GM12878 (cell line): Measurements from ENCODE around the gene AUNIP. TPM values are rescaled to one million over a fixed set of nuclear protein-coding genes. Genes with fewer than 3 reads are reported as not detected.
A peak's percentile ranks its signal among the peaks of the same experiment; 100 is the strongest.

ENCODE experiments used
- ATAC-seq: fragments of 200-7000 bp; cut with Tn5 transposase; 3 replicates; pipeline ENCODE4 v1.9.1; 2020; ENCODE audit warnings: mild to moderate bottlenecking, moderate library complexity
- BruUV-seq: library from RNA; stranded (reverse); fragments of 400-500 nt; replicated peaks from 2 replicates; lab custom pipeline; 2021; lab: Mats Ljungman, UMichigan
- CTCF ChIA-PET: fragments of 300-600 bp; sonication (Branson Sonifier 250); formaldehyde crosslinking; extraction: SDS; loops from one replicate; lab custom pipeline; 2021; ENCODE audit warnings: inconsistent platforms; lab: Yijun Ruan, JAX
- POLR2A ChIA-PET: fragments of 350-600 bp; formaldehyde crosslinking; extraction: SDS; loops from one replicate; lab custom pipeline; 2021; ENCODE audit warnings: inconsistent platforms; lab: Charles Lee
- RAD21 ChIA-PET: fragments of 300-600 bp; sonication (Branson Sonifier 250); formaldehyde crosslinking; loops from one replicate; lab custom pipeline; 2023; ENCODE audit warnings: antibody characterized with exemption; ENCODE audit not compliant: unreplicated experiment; lab: Charles Lee
- SMC1A ChIA-PET: fragments of 300-600 bp; sonication (Branson Sonifier 250); formaldehyde crosslinking; loops from one replicate; lab custom pipeline; 2023; ENCODE audit not compliant: unreplicated experiment, uncharacterized antibody; lab: Charles Lee
- DNase-seq: peaks from one replicate; pipeline ENCODE4 v3.0.0-alpha.2; 2011; ENCODE audit warnings: low read depth, low spot score
- FAIRE-seq: peaks from 3 replicates; lab custom pipeline; 2011; peaks lifted over from hg19 to GRCh38; lab: Jason Lieb, UNC
- H2AFZ ChIP-seq: 2 replicates; pipeline ENCODE4 v1.6.0; 2011; ENCODE audit warnings: low read depth, low read length, control low read depth; ENCODE audit not compliant: control insufficient read depth
- H3K27ac ChIP-seq: 2 replicates; pipeline ENCODE4 v1.5.1; 2011; ENCODE audit warnings: control low read depth; ENCODE audit not compliant: control insufficient read depth, insufficient read depth
- H3K27me3 ChIP-seq, 2 experiments: replicated peaks in 1 of 2; 2 replicates each; pipeline versions ENCODE4 v1.6.0 to v1.6.1; 2011; ENCODE audit warnings: low read length in 1 of 2; ENCODE audit not compliant: control insufficient read depth in 2 of 2, insufficient read depth in 2 of 2
- H3K36me3 ChIP-seq, 2 experiments: 2 replicates each; pipeline ENCODE4 v1.5.1; 2011; ENCODE audit warnings: low read length in 1 of 2; ENCODE audit not compliant: control insufficient read depth in 2 of 2, insufficient read depth in 2 of 2
- H3K4me1 ChIP-seq: 2 replicates; pipeline ENCODE4 v1.6.1; 2011; ENCODE audit warnings: mild to moderate bottlenecking, low read length, moderate library complexity, mixed read lengths; ENCODE audit not compliant: control insufficient read depth, insufficient read depth
- H3K4me2 ChIP-seq: 2 replicates; pipeline ENCODE4 v1.6.0; 2011; ENCODE audit warnings: control low read depth; ENCODE audit not compliant: control insufficient read depth, insufficient read depth
- H3K4me3 ChIP-seq: fragments of 200-600 bp; sonication (generic); 2 replicates; pipeline ENCODE4 v1.5.1; 2016
- H3K79me2 ChIP-seq: 2 replicates; pipeline ENCODE4 v1.6.0; 2011; ENCODE audit warnings: low read length; ENCODE audit not compliant: control insufficient read depth, insufficient read depth
- H3K9ac ChIP-seq: 2 replicates; pipeline ENCODE4 v1.8.0; 2011; ENCODE audit warnings: low read length, control low read depth, mixed read lengths; ENCODE audit not compliant: control insufficient read depth, insufficient read depth
- H3K9me3 ChIP-seq: replicated peaks from 3 replicates; pipeline ENCODE4 v1.5.1; 2011; ENCODE audit warnings: mild to moderate bottlenecking, low read length; ENCODE audit not compliant: control insufficient read depth, insufficient read depth
- H4K20me1 ChIP-seq: 2 replicates; pipeline ENCODE4 v1.6.0; 2011; ENCODE audit not compliant: control insufficient read depth, insufficient read depth
- EP300 ChIP-seq, 2 experiments: fragments of 150-350 bp in 1 of 2; IDR thresholded peaks; 2 replicates each; pipeline ENCODE4 v1.6.1; 2011 to 2012; ENCODE audit warnings: low read depth in 2 of 2, low read length in 2 of 2, borderline replicate concordance in 1 of 2, improper control_type of control experiment in 1 of 2, inconsistent platforms in 1 of 2; ENCODE audit not compliant: control insufficient read depth in 1 of 2
- FOXM1 ChIP-seq: IDR thresholded peaks from 2 replicates; pipeline ENCODE4 v1.6.1; 2012; ENCODE audit warnings: low read depth, mild to moderate bottlenecking, inconsistent platforms, low read length, moderate library complexity
- IKZF2 ChIP-seq, 2 experiments: fragments of 450-650 bp; IDR thresholded peaks; 2 replicates each; pipeline ENCODE4 v1.6.1; 2017; ENCODE audit warnings: mild to moderate bottlenecking in 2 of 2, moderate library complexity in 2 of 2
- RELA ChIP-seq: fragments of 450-650 bp; IDR thresholded peaks from 2 replicates; pipeline ENCODE4 v1.8.0; 2014; ENCODE audit warnings: borderline replicate concordance; ENCODE audit not compliant: partially characterized antibody
- SP1 ChIP-seq: IDR thresholded peaks from one replicate; pipeline ENCODE4 v1.6.1; 2011; ENCODE audit warnings: low read depth, low read length
- STAT1 ChIP-seq: fragments of 450-650 bp; conservative IDR thresholded peaks from 2 replicates; pipeline ENCODE4 v1.6.1; 2014; ENCODE audit warnings: antibody characterized with exemption, mild to moderate bottlenecking
- SUPT20H ChIP-seq: IDR thresholded peaks from 2 replicates; pipeline ENCODE4 v1.6.1; 2011; ENCODE audit warnings: low read depth, mild to moderate bottlenecking, low read length, moderate library complexity, borderline replicate concordance; ENCODE audit not compliant: control insufficient read depth
- WGBS: methylation state at CpG from one replicate; pipeline ENCODE4 v1.1.6; 2016; ENCODE audit warnings: low lambda C conversion rate; ENCODE audit not compliant: insufficient replicate concordance, insufficient coverage; ENCODE audit errors: missing lambda C conversion rate; 5-methylcytosine and 5-hydroxymethylcytosine counted together
- in situ Hi-C: fragments of 300-500 bp; cut with MboI; formaldehyde crosslinking; loops from 9 replicates; pipeline ENCODE4 v1.14.3; 2018; ENCODE audit warnings: mixed read lengths
- intact Hi-C: fragments of 100-400 bp; cut with micrococcal nuclease; formaldehyde crosslinking; loops from one replicate; pipeline ENCODE4 v1.14.2; 2022; ENCODE audit not compliant: unreplicated experiment
- polyA plus RNA-seq, 11 experiments: library from polyadenylated mRNA; depleted of rRNA in 4 of 11; unstranded in 6 of 11; stranded (reverse) in 5 of 11; fragments of >200 nt; fragmentation: Nextera tagmentation in 4 of 11; fragmentation: Illumina TruSeq in 1 of 11; extraction: Ambion mirVana in 4 of 11; extraction: Trizol in 1 of 11; gene quantifications; 1 replicate in 1 of 11; 2 replicates in 10 of 11; pipeline versions ENCODE4 v1.2.1 to v1.2.3, GENCODE V29; 2011 to 2016; ENCODE audit warnings: inconsistent platforms in 2 of 11, missing spikeins in 2 of 11, low read depth in 1 of 11
- total RNA-seq, 4 experiments: library from RNA; depleted of rRNA in 3 of 4; stranded (reverse); fragments of >200 nt in 3 of 4; fragmentation: Illumina TruSeq in 1 of 4; extraction: Trizol in 1 of 4; gene quantifications; 2 replicates each; pipeline versions ENCODE4 v1.2.1 to v1.2.3, GENCODE V29; 2013 to 2021
- TF ChIP-seq, protein P1 (sequence below): IDR thresholded peaks from 2 replicates; pipeline ENCODE4 v1.6.1; 2012; ENCODE audit warnings: mild to moderate bottlenecking, low read depth, low read length
- TF ChIP-seq, protein P2 (sequence below): fragments of 450-650 bp; formaldehyde crosslinking; IDR thresholded peaks from 2 replicates; pipeline ENCODE4 v1.4.0; 2022; ENCODE audit warnings: mild to moderate bottlenecking, moderate library complexity
- TF ChIP-seq, protein P3 (sequence below): IDR thresholded peaks from 2 replicates; pipeline ENCODE4 v1.6.1; 2011; ENCODE audit warnings: mild to moderate bottlenecking, low read depth, low read length, moderate library complexity; ENCODE audit not compliant: insufficient replicate concordance
- TF ChIP-seq, protein P4 (sequence below): fragments of 450-650 bp; IDR thresholded peaks from 2 replicates; pipeline ENCODE4 v1.6.1; 2016; ENCODE audit warnings: mild to moderate bottlenecking

The AUNIP gene
- total and polyA plus RNA-seq, 10 of the 15 experiments (the other 5 are each of a cell fraction or from before 2014, with no cell fraction given): 3.9 to 20.0 (median 12.7) TPM

DNA sequence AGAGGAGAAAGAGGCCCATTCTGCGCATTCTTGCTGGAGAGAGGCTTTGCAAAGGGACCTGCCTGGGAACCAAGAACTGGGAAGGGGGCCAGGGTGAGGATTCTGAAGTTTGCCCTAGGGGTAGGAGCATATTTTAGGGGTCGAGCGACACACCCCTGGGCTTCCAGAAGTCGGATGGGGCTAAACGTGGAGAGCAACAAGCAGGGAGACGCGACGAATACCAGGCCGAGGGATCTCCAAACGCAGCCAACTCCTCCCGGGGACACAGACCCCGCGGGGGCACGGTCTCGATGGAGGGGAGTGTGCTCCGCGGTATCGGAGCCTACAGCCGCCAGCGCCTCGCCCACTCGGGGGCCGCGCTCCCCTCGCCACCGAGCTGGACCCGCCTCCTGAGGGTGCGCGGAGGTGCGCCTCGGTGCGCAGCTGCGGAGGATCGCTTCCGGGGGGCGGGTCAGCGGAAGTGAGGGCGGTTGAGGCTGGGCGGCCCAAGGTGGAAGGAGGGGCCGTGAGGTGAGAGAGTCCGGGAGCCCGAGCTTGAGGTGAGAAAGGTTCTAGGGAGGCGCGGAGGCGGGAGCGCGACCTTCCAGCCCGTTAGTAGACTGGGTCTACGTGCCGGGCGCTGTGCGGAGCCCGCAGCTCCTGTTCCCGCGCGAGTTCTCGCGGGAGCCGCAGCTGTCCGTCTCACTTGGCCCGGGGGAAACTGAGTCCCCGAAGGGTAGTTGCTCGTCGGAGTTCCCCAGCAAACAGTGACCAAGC lies 39.6 kb downstream of the AUNIP start, which contains the start of gene MTFR1L:
TSS of gene MTFR1L (plus strand) at position 464 of the 756 bp plus-strand sequence. CDS start 3,151 bp downstream, outside the sequence.
- under 1% methylated on average over 56 of the region's 64 CpGs for WGBS
- peak; percentile 95 for ATAC-seq
- ChIA-PET RAD21 (interaction anchor here (0.7 to 2.9 kb wide), 8 partner anchors 10 to 177 kb away, joined by 3 to 13 read pairs (median 4); partner anchors contain the start of genes PAFAH2 and PAQR7), POLR2A (interaction anchor here (0.8 to 1.4 kb wide), 11 partner anchors 12 to 587 kb away, joined by 3 to 6 read pairs (median 3); partner anchors contain the start of genes PAFAH2 and SYF2), CTCF (interaction anchor here (0.7 to 5.3 kb wide), 6 partner anchors 10 to 412 kb away, joined by 3 to 24 read pairs (median 8); partner anchors contain the start of gene PAFAH2), SMC1A (interaction anchor here (0.6 to 1.8 kb wide), 6 partner anchors 10 to 390 kb away, joined by 3 to 8 read pairs (median 3); partner anchors contain the start of gene PAQR7)
- Histone ChIP-seq H3K27ac (peak within 1 kb of the TSS; percentile 73), H3K9ac (peak within 1 kb of the TSS; percentile 93), H2AFZ (peak within 1 kb of the TSS; percentile 70), H3K79me2 (peaks cover 26% of the 10 kb centered on the region), H3K4me3 (peak within 1 kb of the TSS; percentile 83), H3K4me2 (peak within 1 kb of the TSS; percentile 91), H3K9me3 (no peaks in the 10 kb centered on the region), H3K27me3 (no peaks in the 10 kb centered on the region), H4K20me1 (no peaks in the 10 kb centered on the region), H3K4me1 (peaks cover 15% of the 10 kb centered on the region), H3K36me3 (no peaks in the 10 kb centered on the region; a peak in 2 of 4 replicates)
- intact Hi-C loops: loop anchor here (5.0 to 10.0 kb wide), 2 partner anchors 38 to 185 kb away; partner anchors contain the start of gene AUNIP
- BruUV-seq: no TSS peak
- FAIRE-seq: peak; percentile 31
- in situ Hi-C loops: loop anchor here (5.0 to 25.0 kb wide), 2 partner anchors 178 to 407 kb away; partner anchors contain the start of genes PAFAH2 and RHCE
- peak; percentile 66 for DNase-seq
- TF ChIP-seq IKZF2 (IDR thresholded peaks at IDR 0.05): no peak
- TF ChIP-seq EP300 (IDR thresholded peaks at IDR 0.05; ENCODE audit: borderline replicate concordance in 1 of 2, control insufficient read depth in 1 of 2, low read depth in 2 of 2, low read length in 2 of 2): no peak
- TF ChIP-seq FOXM1: no peak
- TF ChIP-seq STAT1: no peak
- TF ChIP-seq, protein P1, sequence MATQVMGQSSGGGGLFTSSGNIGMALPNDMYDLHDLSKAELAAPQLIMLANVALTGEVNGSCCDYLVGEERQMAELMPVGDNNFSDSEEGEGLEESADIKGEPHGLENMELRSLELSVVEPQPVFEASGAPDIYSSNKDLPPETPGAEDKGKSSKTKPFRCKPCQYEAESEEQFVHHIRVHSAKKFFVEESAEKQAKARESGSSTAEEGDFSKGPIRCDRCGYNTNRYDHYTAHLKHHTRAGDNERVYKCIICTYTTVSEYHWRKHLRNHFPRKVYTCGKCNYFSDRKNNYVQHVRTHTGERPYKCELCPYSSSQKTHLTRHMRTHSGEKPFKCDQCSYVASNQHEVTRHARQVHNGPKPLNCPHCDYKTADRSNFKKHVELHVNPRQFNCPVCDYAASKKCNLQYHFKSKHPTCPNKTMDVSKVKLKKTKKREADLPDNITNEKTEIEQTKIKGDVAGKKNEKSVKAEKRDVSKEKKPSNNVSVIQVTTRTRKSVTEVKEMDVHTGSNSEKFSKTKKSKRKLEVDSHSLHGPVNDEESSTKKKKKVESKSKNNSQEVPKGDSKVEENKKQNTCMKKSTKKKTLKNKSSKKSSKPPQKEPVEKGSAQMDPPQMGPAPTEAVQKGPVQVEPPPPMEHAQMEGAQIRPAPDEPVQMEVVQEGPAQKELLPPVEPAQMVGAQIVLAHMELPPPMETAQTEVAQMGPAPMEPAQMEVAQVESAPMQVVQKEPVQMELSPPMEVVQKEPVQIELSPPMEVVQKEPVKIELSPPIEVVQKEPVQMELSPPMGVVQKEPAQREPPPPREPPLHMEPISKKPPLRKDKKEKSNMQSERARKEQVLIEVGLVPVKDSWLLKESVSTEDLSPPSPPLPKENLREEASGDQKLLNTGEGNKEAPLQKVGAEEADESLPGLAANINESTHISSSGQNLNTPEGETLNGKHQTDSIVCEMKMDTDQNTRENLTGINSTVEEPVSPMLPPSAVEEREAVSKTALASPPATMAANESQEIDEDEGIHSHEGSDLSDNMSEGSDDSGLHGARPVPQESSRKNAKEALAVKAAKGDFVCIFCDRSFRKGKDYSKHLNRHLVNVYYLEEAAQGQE: no peak
- TF ChIP-seq, protein P2, sequence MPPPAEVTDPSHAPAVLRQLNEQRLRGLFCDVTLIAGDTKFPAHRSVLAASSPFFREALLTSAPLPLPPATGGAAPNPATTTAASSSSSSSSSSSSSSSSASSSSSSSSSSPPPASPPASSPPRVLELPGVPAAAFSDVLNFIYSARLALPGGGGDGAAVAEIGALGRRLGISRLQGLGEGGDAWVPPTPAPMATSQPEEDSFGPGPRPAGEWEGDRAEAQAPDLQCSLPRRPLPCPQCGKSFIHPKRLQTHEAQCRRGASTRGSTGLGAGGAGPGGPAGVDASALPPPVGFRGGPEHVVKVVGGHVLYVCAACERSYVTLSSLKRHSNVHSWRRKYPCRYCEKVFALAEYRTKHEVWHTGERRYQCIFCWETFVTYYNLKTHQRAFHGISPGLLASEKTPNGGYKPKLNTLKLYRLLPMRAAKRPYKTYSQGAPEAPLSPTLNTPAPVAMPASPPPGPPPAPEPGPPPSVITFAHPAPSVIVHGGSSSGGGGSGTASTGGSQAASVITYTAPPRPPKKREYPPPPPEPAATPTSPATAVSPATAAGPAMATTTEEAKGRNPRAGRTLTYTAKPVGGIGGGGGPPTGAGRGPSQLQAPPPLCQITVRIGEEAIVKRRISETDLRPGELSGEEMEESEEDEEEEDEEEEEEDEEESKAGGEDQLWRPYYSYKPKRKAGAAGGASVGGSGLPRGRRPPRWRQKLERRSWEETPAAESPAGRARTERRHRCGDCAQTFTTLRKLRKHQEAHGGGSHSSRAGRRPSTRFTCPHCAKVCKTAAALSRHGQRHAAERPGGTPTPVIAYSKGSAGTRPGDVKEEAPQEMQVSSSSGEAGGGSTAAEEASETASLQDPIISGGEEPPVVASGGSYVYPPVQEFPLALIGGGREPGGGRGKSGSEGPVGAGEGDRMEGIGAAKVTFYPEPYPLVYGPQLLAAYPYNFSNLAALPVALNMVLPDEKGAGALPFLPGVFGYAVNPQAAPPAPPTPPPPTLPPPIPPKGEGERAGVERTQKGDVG: no peak
- no peak for TF ChIP-seq SUPT20H
- peak; percentile 60 for TF ChIP-seq SP1
- TF ChIP-seq, protein P3, sequence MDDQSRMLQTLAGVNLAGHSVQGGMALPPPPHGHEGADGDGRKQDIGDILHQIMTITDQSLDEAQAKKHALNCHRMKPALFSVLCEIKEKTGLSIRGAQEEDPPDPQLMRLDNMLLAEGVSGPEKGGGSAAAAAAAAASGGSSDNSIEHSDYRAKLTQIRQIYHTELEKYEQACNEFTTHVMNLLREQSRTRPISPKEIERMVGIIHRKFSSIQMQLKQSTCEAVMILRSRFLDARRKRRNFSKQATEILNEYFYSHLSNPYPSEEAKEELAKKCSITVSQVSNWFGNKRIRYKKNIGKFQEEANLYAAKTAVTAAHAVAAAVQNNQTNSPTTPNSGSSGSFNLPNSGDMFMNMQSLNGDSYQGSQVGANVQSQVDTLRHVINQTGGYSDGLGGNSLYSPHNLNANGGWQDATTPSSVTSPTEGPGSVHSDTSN: peak; percentile 75
- TF ChIP-seq RELA: no peak
- TF ChIP-seq, protein P4, sequence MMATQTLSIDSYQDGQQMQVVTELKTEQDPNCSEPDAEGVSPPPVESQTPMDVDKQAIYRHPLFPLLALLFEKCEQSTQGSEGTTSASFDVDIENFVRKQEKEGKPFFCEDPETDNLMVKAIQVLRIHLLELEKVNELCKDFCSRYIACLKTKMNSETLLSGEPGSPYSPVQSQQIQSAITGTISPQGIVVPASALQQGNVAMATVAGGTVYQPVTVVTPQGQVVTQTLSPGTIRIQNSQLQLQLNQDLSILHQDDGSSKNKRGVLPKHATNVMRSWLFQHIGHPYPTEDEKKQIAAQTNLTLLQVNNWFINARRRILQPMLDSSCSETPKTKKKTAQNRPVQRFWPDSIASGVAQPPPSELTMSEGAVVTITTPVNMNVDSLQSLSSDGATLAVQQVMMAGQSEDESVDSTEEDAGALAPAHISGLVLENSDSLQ: peak; percentile 91
